ENCODE measurements around the gene GIT1.
A peak's percentile ranks its signal among the peaks of the same experiment; 100 is the strongest.

GIT1 gene

DNA sequence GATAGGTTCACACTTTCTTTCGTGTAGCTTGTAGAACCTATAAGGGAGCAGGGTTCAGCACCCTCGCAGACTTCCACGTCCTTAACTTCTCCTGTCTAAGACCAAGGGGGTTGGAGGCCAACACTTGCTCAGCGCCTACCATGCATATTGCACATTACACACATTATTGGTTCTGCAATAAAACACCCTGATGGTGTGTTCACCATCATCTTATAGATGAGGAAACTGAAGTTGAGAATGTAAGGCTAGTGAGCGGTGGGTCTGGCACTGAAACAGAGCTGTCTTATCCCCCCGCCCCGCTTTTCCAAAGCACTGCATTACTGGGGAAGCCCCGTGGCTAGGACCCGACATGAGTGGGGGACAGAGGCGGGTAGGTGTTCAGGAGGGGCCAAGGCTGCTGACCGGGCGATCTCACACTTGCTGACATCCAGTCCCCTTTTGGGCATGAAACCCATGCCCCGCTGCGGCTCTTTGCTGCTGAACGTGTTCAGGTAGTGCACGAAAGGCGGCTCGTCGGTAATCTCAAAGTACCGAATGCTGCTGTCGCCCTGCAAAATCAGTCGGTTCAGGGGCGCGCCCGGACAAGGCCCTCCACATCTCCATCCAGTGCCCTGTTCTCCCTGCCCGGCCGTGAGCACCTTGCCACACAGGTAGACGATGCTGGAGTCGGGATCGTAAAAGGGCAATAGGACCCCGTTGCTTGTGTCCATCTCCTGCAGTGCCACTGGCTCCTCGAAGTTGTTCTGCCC lies 27.0 kb upstream of the GIT1 start:
- no peak for DNase-seq

DNA sequence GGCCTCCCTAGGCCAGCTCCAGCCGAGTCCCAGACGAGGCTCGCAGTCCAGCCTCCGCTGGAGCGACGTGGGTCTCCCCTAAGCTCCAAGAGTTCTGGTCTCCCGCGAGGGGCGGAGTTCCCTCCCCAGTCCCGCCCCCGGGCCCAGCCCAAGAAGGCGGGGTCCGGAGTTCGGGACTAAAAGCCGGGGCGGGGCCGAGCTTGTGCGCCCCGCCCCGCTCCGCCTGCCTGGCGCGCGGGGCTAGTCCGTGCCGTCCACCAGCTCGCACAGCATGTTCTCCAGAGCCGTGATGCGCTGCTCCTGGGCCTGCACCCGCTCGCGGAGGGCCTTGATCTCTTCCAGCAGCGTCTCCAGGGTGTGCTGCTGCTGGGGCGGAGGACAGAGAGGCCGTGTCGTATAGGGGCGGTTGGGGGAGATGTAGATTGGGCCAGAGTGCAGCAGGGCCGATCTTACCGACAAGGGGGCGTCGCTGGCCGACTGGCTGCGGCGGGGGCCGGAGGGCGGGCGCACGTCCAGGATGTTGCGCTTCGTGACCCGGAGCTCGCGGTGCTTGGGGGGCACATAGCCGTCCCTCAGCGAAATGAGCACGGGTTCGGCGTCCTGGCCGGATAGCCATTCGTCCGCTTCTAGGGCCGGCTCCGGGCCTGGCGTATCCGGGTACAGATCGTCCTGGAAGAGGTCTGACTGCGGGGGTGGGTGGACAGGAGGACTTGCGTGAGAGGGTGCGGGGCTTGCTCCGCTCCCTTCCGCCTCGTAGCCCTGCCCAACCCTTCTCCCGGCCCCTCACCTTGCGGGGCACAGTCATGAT lies 26.2 kb upstream of the GIT1 start:
- peak; percentile 84 for DNase-seq

DNA sequence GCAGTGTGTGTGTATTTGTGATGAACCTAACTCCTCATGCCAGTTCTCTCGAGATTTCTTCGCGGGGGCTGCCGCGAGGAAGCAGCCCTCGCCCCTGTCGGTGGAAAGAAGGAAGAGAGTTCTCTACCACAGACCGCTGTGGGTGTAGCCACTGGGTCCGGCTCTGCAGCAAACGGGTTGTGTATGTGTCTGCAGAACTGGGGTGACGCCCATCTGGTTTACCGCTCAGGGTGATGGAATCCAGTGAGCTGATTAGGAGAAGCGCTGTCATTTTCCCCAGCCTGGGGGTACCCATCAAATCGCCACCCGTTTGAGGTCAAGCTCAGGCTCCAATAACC lies 25.6 kb upstream of the GIT1 start:
- DNase-seq: no peak

DNA sequence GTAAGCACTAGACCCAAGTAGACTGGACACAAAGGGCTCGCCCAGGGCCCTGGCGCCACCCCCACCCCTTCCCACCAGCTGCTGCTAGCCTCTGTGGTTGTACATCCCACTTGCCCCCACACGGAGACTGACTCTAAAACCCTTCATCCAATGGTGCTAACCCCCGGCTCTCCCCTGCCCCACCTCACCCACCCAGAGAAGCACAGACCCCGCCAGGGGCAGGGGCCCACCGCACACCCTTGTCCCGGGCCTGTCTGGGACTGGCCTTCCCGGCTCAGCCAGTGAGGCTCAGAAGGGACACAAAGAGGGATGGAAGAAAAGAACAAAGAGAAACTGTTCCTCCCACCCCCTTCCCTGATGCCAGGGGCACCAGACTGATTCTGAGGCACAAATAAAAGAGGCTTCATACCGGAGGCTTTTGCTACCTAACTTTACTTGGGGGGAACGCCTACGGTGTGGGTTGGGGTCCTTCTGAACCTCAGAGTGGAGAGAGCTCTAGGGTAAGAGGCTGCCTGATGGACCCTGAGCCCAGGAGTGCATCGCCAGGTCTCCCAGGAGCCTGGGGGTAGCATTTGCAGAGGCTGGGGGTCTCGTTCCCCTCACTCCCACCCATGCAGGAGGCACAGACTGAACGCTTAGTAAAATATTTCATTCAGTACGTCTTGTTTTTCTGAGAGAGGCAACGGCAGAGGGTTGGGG lies 25.1 kb upstream of the GIT1 start:
- DNase-seq: no peak

DNA sequence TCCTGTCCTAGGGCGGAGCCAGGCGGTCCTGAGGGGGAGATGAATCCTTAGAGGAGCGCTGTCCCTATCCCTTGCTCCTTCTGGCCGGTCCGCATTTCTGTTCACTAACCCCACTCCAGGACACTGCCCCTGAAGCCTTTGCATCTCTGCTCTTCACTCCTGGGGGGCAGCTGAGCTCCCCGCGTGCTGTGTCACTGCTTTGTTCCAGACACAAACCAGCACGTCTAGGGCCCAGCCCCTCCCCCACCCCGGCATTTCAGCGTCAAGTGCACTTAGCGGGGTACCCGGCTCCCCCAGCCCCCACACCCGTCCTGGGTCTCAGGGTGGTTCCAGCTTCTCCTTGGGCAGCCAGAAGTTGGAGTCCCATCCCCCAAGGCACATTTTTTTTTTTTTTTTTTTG lies 24.4 kb upstream of the GIT1 start:
- no peak for DNase-seq

DNA sequence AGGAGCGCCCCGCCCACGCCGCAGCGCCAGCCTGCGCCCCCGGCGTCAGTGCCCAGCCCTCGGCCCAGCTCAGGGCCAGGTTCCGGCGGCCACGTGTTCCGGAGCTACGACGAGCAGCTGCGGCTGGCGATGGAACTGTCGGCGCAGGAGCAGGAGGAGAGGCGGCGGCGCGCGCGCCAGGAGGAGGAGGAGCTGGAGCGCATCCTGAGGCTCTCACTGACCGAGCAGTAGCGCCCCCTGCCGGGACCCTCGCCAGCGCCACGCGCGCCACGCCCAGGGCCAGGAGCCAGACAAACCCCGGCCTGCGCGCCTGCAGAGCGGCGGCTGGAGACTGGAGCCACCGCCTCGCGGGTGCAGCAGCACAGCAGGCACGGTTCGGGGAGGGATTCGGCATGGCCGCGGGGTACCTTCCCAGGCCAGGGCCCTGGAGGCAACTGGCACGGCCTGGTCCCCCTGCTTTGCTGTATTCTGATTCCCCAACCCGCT lies 23.9 kb upstream of the GIT1 start:
- DNase-seq: peak; percentile 86

DNA sequence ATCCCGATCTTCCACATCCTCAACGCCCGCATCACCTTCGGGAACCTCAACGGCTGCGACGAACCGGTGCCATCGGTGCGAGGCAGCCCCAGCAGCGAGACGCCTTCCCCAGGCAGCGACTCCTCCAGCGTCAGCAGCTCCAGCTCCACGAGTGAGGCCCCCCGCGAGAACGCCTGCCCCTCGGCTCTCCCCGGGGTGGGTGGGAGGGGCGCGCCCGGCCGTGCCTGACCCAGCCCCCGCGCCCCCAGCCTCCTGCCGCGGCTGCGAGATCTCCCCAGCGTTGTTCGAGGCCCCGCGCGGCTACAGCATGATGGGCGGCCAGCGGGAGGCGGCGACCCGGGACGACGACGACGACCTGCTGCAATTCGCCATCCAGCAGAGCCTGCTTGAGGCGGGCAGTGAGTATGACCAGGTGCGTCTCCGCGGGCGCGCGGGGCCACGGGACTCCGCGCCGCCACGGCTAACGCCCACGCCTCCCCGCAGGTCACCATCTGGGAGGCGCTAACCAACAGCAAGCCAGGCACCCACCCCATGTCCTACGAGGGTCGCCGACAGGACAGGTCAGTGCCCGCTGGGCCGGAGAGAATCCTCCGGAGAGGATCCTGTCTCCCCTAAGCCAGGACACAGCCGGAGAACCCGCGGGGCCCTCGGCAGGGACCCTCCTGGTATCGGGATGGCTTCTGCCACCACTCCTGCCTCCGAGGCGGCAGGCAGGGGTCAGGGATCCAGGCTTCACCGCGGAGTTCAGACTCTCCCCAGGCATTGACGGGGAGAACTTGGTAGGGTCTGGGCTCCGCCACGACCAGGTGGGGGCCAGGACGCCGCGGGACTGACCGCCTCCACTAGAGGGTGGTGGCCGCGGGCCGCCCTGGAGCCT lies 23.2 kb upstream of the GIT1 start:
- peak; percentile 62 for DNase-seq

DNA sequence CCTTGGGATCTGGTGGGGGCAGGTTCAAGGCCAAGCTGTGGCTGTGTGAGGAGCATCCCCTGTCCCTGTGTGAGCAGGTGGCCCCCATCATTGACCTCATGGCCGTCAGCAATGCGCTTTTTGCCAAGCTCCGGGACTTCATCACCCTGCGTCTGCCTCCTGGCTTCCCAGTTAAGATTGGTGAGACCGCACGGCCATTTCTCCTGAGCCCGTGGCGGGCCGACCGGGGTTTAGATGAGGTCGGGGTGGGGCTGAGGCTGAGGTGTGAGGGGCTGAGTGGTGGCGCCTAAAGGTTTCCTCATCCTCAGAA lies 22.6 kb upstream of the GIT1 start:
- DNase-seq: no peak

DNA sequence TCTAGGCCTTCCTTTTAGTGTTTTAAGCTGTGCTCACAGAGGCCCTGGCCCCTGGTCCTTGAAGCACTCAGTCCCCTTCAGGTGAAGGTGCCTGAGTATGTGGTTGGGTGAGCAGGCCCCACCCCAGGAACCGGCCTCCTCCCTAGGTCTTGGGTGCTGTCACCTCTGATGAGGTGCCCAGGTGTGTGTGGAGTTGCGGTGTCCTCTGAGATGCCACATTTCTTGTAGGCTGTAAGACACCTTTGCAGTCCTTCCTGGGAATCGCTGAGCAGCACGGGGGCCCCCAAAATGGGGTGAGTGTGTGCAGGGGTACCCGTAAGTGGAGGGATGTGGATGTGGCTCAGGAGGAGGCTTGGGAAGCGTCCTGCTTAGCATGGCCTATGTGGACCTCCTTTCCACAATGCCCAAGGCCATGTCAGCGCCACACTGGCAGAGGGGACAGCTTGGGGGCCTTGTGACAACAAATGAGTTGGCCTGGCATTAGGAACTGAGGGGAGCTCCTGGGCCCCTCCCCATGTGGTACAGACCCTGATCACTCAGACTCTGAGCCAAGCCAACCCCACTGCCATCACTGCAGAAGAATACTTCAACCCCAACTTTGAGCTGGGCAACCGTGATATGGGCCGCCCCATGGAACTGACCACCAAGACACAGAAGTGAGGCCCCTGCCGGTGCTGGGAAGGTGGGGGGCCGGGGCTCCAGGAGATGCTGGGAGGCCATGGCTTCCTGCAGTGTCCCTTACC lies 22.1 kb upstream of the GIT1 start:
- DNase-seq: no peak

DNA sequence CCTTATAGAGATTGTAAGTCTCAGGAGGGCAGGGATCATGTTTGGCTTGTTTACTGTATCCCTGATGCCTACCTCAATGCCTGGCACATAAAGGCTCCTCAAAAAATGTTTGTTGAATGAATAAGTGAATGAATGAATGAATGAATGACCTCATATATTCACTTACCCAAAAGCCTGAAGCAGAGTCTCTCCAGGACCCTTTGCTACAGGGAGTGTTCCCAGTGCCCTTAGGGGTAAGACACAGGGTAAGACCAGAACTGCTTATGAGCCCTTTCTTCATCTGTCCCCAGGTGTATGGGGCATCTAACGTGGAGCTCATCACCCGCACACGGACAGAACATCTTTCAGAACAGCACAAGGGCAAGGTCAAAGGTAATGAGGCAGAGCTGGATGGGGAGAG lies 20.9 kb upstream of the GIT1 start:
- no peak for DNase-seq

DNA sequence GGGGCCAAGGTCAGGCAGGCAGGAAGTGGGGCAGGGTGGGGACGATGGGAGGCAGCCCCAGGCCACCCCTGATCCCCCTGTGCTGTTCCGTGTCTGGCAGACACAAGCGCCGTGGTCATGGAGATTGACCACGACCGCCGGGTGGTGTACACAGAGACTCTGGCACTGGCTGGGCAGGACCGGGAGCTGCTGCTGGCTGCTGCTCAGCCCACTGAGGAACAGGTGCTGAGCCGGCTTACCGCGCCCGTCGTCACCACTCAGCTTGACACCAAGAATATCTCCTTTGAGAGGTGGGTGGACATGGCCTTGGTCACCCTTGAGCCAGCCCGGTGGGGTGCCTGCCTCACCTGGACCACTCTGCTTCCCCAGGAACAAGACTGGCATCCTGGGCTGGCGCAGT lies 19.5 kb upstream of the GIT1 start:
- DNase-seq: no peak

DNA sequence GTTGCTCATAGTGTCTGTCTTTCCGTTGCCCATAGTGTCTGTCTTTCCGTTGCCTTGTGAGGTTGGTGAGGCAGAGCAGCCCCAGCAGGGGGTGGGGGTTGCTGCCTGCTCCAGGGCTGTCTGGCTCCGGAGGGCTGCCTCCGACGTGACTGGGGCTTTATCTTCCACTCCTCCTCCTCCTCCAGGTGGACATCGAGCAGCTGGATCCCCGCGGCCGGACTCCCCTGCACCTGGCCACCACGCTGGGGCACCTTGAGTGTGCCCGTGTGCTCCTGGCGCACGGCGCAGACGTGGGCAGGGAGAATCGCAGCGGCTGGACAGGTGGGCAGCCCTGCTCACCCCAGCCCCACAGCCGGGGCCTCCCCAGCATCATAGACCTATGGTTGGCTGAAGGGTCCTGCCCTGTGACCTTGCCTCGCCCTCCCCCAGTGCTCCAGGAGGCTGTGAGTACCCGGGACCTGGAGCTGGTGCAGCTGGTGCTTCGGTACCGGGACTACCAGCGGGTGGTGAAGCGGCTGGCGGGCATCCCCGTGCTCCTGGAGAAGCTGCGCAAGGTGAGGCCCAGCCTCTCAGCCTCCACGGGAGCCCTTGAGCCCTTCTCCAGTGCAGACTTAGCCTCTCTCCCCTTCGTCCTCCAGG lies 18.2 kb upstream of the GIT1 start:
- no peak for DNase-seq

DNA sequence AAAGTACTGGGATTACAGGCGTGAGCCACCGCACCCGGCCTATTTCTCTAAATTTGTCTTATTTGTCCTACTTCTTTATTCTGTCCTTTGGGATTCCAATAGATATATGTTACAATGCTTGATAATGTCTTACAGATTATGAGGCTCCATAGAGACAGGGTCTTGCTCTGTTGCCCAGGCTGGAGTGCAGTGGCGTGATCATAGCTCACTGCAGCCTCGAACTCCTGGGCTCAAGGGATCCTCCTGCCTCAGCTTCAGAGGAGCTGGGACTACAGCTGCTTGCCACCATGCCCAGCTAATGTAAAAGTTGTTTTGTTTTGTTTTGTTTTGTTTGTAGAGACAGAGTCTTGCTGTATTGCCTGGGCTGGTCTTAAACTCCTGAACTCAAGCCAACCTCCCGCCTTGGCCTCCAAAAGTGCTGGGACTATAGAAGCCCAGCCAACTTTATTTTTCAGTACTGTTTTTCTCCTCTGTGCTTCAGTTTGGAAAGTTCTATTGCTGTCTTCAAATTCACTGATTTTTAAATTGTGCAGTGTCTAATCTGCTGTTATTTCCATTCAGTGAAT lies 13.7 kb upstream of the GIT1 start:
- no peak for DNase-seq

DNA sequence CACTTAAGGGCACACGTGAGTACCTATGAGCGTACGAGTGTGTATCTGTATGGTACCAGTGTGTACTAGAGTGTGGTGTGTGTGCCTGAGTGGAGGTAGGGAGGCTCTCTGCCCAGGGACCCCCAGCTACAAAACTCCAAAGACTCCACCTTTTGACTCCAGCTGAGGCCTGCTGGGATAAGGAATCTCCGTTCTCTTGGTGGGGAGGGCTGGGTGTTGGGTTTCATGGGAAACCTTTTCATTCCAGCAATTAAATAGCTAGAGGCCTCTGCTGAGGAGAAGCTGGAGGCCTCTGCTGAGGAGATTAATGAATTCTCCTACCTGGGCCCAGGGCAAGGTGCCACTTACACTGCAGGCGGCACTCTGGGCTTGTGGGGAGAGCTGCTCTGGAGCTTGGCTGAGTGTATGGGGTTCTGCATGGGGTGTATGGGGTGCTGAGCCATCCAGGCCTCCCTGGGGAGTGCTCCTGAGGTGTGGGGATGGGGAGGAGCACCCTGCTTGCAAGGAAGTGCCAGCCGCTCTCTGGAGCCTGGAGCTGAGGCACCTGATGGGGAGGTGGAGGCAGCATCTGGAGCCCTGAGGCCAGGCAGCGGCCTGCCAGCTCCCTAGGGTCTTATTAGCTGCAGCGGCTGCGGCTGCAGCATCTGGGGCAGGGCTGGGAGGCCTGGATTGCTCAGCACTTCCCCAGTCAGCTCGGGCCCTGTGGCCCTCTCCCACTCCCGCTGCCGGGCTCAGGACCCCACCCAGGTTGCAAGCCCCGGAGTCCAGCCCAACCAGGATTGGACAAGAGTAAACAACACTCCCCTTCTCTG lies 8.1 kb upstream of the GIT1 start:
- no peak for DNase-seq

DNA sequence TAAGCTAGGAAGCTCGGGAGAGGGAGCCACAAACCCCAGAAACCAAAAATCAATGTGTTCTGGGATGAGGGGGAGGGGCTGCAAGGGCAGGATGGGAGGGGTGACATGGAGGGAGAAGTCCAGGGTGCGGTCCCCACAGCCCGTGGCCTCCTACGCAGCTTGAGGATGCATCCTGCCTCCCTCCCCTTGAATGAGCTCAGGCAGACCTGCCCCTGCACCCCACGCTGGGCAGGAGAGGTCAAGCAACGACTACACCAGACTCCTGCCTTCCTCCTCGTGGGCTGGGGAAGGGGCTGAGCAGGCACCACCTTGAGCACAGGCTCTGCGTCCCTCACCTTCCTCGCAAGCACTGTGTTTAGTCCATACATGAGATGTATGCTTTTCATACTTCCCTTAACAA lies 7.4 kb upstream of the GIT1 start:
- DNase-seq: no peak

DNA sequence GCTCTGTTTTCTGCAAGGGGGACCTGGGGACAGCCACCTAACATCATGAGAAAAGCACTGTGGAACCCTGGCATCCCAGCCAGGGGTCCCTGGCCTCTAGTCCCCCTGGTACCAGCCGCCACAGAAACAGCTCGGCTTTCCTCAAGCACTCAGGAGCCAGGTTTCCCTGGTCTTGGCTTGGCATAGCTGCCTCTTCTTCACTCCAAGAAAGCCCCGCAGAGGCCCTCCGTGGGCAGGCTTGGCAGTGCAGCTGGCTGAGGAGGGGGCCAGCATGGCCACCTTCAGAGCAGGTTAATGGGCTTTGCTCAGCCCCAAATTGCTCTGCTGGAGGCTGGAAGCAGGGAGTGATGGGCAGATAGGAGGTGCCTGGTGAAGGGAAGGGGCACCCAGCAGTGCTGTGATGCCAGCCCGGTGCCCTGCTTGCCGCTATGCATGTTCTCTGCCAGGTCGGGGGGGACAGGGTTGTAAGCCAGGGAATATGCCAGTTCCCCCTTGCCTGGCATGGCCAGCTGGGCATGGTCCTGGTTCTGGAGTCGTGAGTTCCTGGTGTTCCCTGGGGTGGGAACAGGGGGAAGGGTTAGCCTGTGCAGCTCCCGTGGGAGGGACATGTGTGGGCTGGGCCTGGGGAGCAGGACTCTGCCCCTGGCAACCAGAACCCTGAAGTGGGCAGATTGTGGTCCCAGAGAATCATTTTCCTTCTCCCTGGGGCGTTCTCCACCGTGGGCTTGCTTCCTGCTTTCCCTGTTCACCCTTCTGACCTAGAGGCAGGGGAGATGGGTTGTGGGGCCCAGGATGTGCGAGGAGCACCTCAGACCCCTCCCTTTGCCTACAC lies 6.7 kb upstream of the GIT1 start:
- DNase-seq: no peak

DNA sequence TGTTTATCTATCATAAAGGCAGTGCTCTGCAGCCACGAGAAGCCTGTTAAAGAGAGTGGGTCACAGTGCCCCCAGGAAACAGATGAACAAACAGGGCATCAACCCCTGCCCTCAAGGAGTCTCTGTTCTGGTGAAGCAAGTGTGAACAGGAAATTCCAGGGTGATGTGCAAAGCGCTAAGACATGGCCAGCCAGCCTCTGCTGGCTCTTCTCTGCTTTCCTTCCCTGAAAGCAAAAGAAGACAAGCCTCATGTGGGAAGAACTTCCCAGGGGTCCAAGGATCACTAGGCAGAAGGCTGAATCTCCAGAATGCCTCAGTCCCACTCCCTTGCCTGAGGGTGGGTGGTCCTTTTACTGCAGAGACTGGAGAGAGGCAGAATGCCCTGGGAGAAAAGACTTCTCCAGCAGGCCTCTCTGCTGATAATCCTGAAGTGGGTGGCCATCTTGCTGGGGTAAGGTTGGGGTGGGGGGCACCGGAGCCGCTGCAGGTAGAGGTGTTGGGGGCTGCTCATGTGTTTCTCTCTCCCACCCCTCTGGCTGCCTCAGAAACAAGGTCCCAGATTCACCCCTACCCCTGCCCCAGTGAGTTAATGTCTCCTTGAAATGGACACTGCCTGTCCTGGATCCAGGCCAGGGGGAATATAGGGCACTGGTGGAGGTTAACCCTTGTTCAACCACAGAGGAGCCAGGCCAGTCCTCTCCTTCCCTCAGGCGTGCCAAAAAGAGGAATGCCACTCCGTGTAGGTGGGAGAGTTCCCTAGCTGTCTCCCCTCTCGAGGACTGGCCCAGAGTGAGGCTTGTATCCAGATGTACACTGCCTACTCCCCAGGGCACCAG lies 5.9 kb upstream of the GIT1 start:
- no peak for DNase-seq

DNA sequence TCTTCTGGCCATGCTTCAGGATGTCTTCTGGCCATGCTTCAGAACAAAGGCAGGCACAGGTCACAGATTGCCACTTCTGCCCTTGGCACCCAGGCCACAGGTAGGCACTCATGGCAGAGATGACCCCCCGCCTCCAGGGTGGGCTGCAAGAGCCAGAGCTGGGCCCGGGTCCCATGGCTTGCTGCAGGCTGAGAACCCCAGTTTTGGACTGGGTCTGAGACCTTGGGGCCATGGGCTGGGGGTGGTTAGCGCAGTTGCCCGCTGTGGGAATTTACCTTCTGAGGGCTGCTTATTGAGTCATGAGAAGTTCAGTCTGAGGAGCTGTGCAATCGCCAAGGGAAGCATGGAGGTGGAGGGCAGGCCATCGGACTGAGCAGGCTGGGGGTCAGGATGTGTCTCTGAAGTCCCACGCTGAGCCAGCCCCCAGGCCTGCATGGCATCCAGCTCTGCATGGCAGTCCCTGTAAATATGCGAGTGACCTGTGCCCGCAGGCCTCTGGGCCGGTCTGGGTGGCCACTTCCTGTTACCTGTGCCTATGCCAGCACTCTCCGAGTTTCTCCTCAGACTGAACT lies 5.2 kb upstream of the GIT1 start:
- DNase-seq: no peak

Data from right kidney (tissue), 1 donor.